Prostate gland (tissue), 2 donors: ENCODE measurements around the gene INSM2. TPM values are rescaled to one million over a fixed set of nuclear protein-coding genes. Genes with fewer than 3 reads are reported as not detected.
A peak's percentile ranks its signal among the peaks of the same experiment; 100 is the strongest.

Experiments
- DNase-seq: peaks from one replicate; pipeline ENCODE4 v3.0.0-alpha.2; 2019; ENCODE audit warnings: low spot score
- H3K27ac ChIP-seq, 2 donors: fragments of 200-600 bp; sonication (generic); 2 replicates each; pipeline ENCODE4 v1.5.1; 2017 to 2019
- H3K27me3 ChIP-seq: fragments of 200-600 bp; sonication (generic); replicated peaks from 2 replicates; pipeline ENCODE4 v1.5.1; 2019; ENCODE audit not compliant: insufficient read depth
- H3K36me3 ChIP-seq, 2 donors: fragments of 200-600 bp; sonication (generic); 1 replicate in 1 of 2; 2 replicates in 1 of 2; pipeline versions ENCODE4 v1.5.1 to v1.8.1; 2017 to 2019
- H3K4me1 ChIP-seq: fragments of 200-600 bp; sonication (generic); replicated peaks from 2 replicates; pipeline ENCODE4 v1.5.1; 2019
- H3K4me3 ChIP-seq, 2 donors: fragments of 200-600 bp; sonication (generic); 2 replicates each; pipeline ENCODE4 v1.5.1; 2017 to 2019
- H3K9me3 ChIP-seq: fragments of 200-600 bp; sonication (generic); 2 replicates; pipeline ENCODE4 v1.5.1; 2017
- CTCF ChIP-seq, 4 experiments: fragments of 200-600 bp in 2 of 4; fragments of 450-650 bp in 2 of 4; sonication (generic) in 2 of 4; IDR thresholded peaks; 1 replicate in 3 of 4; 2 replicates in 1 of 4; pipeline ENCODE4 v1.5.1; 2016 to 2019; ENCODE audit warnings: antibody characterized with exemption in 4 of 4, mild to moderate bottlenecking in 2 of 4, moderate library complexity in 2 of 4
- POLR2A ChIP-seq: fragments of 450-650 bp; IDR thresholded peaks from one replicate; pipeline ENCODE4 v1.6.1; 2016; ENCODE audit warnings: antibody characterized with exemption, mild to moderate bottlenecking
- POLR2AphosphoS5 ChIP-seq: sonication (generic); formaldehyde crosslinking; IDR thresholded peaks from one replicate; pipeline ENCODE4 v1.6.1; 2017; ENCODE audit warnings: antibody characterized with exemption
- WGBS: methylation state at CpG from one replicate; pipeline ENCODE4 v1.1.5; 2018; 5-methylcytosine and 5-hydroxymethylcytosine counted together
- intact Hi-C: fragments of 100-400 bp; cut with DNase I; formaldehyde crosslinking; loops from one replicate; pipeline ENCODE4 v1.14.2; 2022
- total RNA-seq, 2 donors: library from RNA; depleted of rRNA; stranded (reverse); fragments of >200 nt; gene quantifications; one replicate each; pipeline ENCODE4 v1.1.0, GENCODE V29; 2016

Gene INSM2
- 1 to 10 TPM in 1 of 2 donors, not detected in 1; 1.2 TPM for total RNA-seq

- WGBS, result under 1% methylated on average over 88 of the region's 100 CpGs
- DNase-seq, result peak; percentile 62
- TF ChIP-seq POLR2AphosphoS5, result no peak
- no peak for TF ChIP-seq CTCF (IDR thresholded peaks at IDR 0.05)
- no peak for TF ChIP-seq POLR2A
- Histone ChIP-seq H3K9me3 (no peaks in the 10 kb centered on the region), H3K36me3 (no peaks in the 10 kb centered on the region), H3K4me3 (peak within 1 kb of the TSS; percentile 41 to 45), H3K27ac (peak within 1 kb of the TSS; percentile 45 to 63), H3K27me3 (no peaks in the 10 kb centered on the region), H3K4me1 (no peaks in the 10 kb centered on the region)
- intact Hi-C loops, result no loop called here
Observed at GRCh38 chr14:35533357-35534207, at the start of gene INSM2. Gene INSM2, plus strand, starts transcription at chr14:35534164. Its CDS starts 89 bp downstream, at chr14:35534253.

- Histone ChIP-seq H3K9me3 (no peaks in the 10 kb centered on the region), H3K27ac (no peak overlapping the region), H3K36me3 (no peaks in the 10 kb centered on the region), H3K4me1 (no peaks in the 10 kb centered on the region), H3K4me3 (no peak overlapping the region), H3K27me3 (no peaks in the 10 kb centered on the region)
- TF ChIP-seq CTCF (IDR thresholded peaks at IDR 0.05) (no peak), POLR2AphosphoS5 (no peak), POLR2A (no peak)
- intact Hi-C loops, result no loop called here
- DNase-seq, result no peak
Observed at GRCh38 chr14:35492569-35493014, 41.4 kb upstream of the INSM2 start.

GRCh38 chr14:35495278-35495677 lies 38.7 kb upstream of the INSM2 start:
- H3K36me3 ChIP-seq, result no peaks in the 10 kb centered on the region
- H3K4me1 ChIP-seq, result no peaks in the 10 kb centered on the region
- no peak overlapping the region for H3K4me3 ChIP-seq
- no peaks in the 10 kb centered on the region for H3K27me3 ChIP-seq
- intact Hi-C loops, result no loop called here
- no peak overlapping the region for H3K27ac ChIP-seq
- no peak for DNase-seq
- no peaks in the 10 kb centered on the region for H3K9me3 ChIP-seq
- TF ChIP-seq CTCF (IDR thresholded peaks at IDR 0.05) (no peak), POLR2AphosphoS5 (no peak), POLR2A (no peak)

- Histone ChIP-seq H3K4me1 (no peaks in the 10 kb centered on the region), H3K4me3 (no peak overlapping the region), H3K27me3 (no peaks in the 10 kb centered on the region), H3K9me3 (no peaks in the 10 kb centered on the region), H3K27ac (no peak overlapping the region), H3K36me3 (no peaks in the 10 kb centered on the region)
- TF ChIP-seq POLR2A, result no peak
- TF ChIP-seq CTCF (IDR thresholded peaks at IDR 0.05), result no peak
- TF ChIP-seq POLR2AphosphoS5, result no peak
- DNase-seq, result no peak
- intact Hi-C loops, result no loop called here
- 85% methylated on average over 2 of the region's 2 CpGs for WGBS
Observed at GRCh38 chr14:35499180-35499579, 34.8 kb upstream of the INSM2 start.

- Histone ChIP-seq H3K4me3 (no peak overlapping the region), H3K4me1 (no peaks in the 10 kb centered on the region), H3K27ac (no peak overlapping the region), H3K27me3 (no peaks in the 10 kb centered on the region), H3K9me3 (no peaks in the 10 kb centered on the region), H3K36me3 (no peaks in the 10 kb centered on the region)
- 15% methylated on average over 3 of the region's 3 CpGs for WGBS
- TF ChIP-seq CTCF (IDR thresholded peaks at IDR 0.05) (no peak), POLR2AphosphoS5 (no peak), POLR2A (no peak)
- DNase-seq, result no peak
- intact Hi-C loops, result no loop called here
Observed at GRCh38 chr14:35503646-35504045, 30.3 kb upstream of the INSM2 start.
